ENCODE data around the gene CHAD. TPM values are rescaled to one million over a fixed set of nuclear protein-coding genes. Genes with fewer than 3 reads are reported as not detected.

CHAD gene
- total and polyA plus RNA-seq, 2 donors (not counting 1 experiment from before 2014, with no cell fraction given) = 3.5 to 4.4 TPM

GRCh38 chr17:50495918-50496317, 27.2 kb upstream of the CHAD start:
- peaks cover 3% of the 10 kb centered on the region for H3K27me3 Mint-ChIP-seq
- no peak overlapping the region for H3K4me2 ChIP-seq (replicated peaks; ENCODE audit: low read depth, low read length, poor library complexity, severe bottlenecking)
- H3K27ac ChIP-seq (ENCODE audit: low read length in 2 of 2) = no peak overlapping the region
- no peaks in the 10 kb centered on the region for H3K4me1 Mint-ChIP-seq
- no peaks in the 10 kb centered on the region for H3K36me3 ChIP-seq (replicated peaks in 1 of 2; ENCODE audit: control extremely low read depth in 1 of 2, control insufficient read depth in 1 of 2, extremely low read depth in 1 of 2, insufficient read depth in 2 of 2, low read length in 1 of 2)
- H3K4me1 ChIP-seq (ENCODE audit: control insufficient read depth in 2 of 2, insufficient read depth in 2 of 2, low read length in 2 of 2) = no peaks in the 10 kb centered on the region
- no peaks in the 10 kb centered on the region for H3K9me3 ChIP-seq (ENCODE audit: control extremely low read depth in 1 of 3, control insufficient read depth in 2 of 3, insufficient read depth in 1 of 3, low read length in 2 of 3)
- no peak overlapping the region for H3K27ac Mint-ChIP-seq
- ChIA-PET POLR2A (no interaction called here), CTCF (interaction anchor here (0.7 to 0.9 kb wide), 3 partner anchors 9 to 266 kb away, joined by 3 read pairs; no protein-coding TSS in a partner anchor)
- H2AFZ ChIP-seq (ENCODE audit: insufficient read depth, low read depth, low read length, poor library complexity, severe bottlenecking) = no peak overlapping the region
- TF ChIP-seq EZH2 (IDR thresholded peaks at IDR 0.05; ENCODE audit: borderline replicate concordance, insufficient read depth, low read depth, low read length, poor library complexity, severe bottlenecking) = no peak
- TF ChIP-seq, protein P1, sequence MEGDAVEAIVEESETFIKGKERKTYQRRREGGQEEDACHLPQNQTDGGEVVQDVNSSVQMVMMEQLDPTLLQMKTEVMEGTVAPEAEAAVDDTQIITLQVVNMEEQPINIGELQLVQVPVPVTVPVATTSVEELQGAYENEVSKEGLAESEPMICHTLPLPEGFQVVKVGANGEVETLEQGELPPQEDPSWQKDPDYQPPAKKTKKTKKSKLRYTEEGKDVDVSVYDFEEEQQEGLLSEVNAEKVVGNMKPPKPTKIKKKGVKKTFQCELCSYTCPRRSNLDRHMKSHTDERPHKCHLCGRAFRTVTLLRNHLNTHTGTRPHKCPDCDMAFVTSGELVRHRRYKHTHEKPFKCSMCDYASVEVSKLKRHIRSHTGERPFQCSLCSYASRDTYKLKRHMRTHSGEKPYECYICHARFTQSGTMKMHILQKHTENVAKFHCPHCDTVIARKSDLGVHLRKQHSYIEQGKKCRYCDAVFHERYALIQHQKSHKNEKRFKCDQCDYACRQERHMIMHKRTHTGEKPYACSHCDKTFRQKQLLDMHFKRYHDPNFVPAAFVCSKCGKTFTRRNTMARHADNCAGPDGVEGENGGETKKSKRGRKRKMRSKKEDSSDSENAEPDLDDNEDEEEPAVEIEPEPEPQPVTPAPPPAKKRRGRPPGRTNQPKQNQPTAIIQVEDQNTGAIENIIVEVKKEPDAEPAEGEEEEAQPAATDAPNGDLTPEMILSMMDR (IDR thresholded peaks at IDR 0.05) = no peak
- H3K9ac ChIP-seq (ENCODE audit: low read length) = no peak overlapping the region
- H3K27me3 ChIP-seq (replicated peaks in 1 of 4; ENCODE audit: control extremely low read depth in 1 of 4, control insufficient read depth in 3 of 4, insufficient read depth in 4 of 4, low read length in 3 of 4) = no peaks in the 10 kb centered on the region
- 95% methylated on average over 4 of the region's 8 CpGs for WGBS (ENCODE audit: insufficient coverage)
- no peak overlapping the region for H3K4me3 Mint-ChIP-seq
- H3K9me3 Mint-ChIP-seq (ENCODE audit: insufficient read depth) = no peaks in the 10 kb centered on the region
- DNase-seq = no peak
- H3K4me3 ChIP-seq (ENCODE audit: control extremely low read depth in 1 of 5, extremely low read depth in 1 of 5, insufficient read depth in 1 of 5, low read depth in 2 of 5, low read length in 4 of 5) = no peak overlapping the region
- intact Hi-C loops (cut with micrococcal nuclease) = no loop called here
- ATAC-seq (ENCODE audit: low read depth) = no peak
- no peaks in the 10 kb centered on the region for H3K79me2 ChIP-seq (ENCODE audit: control insufficient read depth, insufficient read depth, low read length)
- no peaks in the 10 kb centered on the region for H4K20me1 ChIP-seq (ENCODE audit: control insufficient read depth, insufficient read depth, low read length, poor library complexity, severe bottlenecking)

DNA sequence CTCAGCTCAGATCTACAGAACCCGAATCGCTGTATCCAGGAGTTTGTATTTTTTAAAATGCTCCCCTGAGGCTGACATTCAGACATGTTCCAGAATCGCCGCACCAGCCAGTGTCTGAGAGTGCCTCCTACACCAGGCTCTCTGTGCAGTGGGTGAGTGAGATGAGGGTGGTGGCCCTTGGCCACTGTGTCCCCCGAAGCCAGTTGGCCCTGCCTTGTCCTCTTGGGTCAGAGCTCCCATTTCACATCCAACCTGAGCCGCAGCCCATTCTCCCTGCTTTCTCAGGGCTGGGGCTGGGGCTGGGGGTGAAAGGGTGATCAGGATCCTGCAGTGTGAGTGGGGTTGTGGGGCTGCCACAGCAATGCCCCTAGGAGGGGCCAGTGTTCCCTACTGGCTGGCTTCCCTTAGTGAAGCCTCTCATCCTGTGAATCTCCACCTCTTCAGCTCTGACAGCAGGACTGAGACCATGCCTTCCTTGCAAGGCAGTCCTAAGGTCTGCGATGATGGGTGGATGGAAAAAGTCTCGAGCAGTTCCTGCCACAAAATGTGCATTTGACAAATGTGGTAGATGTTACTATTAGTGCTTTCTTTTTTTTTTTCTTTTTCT, 26.6 kb upstream of the CHAD start:
- H3K4me3 ChIP-seq (ENCODE audit: control extremely low read depth in 1 of 5, extremely low read depth in 1 of 5, insufficient read depth in 1 of 5, low read depth in 2 of 5, low read length in 4 of 5) = no peak overlapping the region
- no CpG with 5 or more reads among the region's 8 CpGs for WGBS (ENCODE audit: insufficient coverage)
- H4K20me1 ChIP-seq (ENCODE audit: control insufficient read depth, insufficient read depth, low read length, poor library complexity, severe bottlenecking) = no peaks in the 10 kb centered on the region
- H3K27me3 Mint-ChIP-seq = peaks cover 3% of the 10 kb centered on the region
- no peaks in the 10 kb centered on the region for H3K27me3 ChIP-seq (replicated peaks in 1 of 4; ENCODE audit: control extremely low read depth in 1 of 4, control insufficient read depth in 3 of 4, insufficient read depth in 4 of 4, low read length in 3 of 4)
- TF ChIP-seq, protein P1 (IDR thresholded peaks at IDR 0.05) = no peak
- TF ChIP-seq EZH2 (IDR thresholded peaks at IDR 0.05; ENCODE audit: borderline replicate concordance, insufficient read depth, low read depth, low read length, poor library complexity, severe bottlenecking) = no peak
- no peaks in the 10 kb centered on the region for H3K9me3 Mint-ChIP-seq (ENCODE audit: insufficient read depth)
- no peak overlapping the region for H3K27ac Mint-ChIP-seq
- no peak overlapping the region for H3K4me2 ChIP-seq (replicated peaks; ENCODE audit: low read depth, low read length, poor library complexity, severe bottlenecking)
- H3K4me3 Mint-ChIP-seq = no peak overlapping the region
- POLR2A ChIA-PET = no interaction called here
- no peaks in the 10 kb centered on the region for H3K36me3 ChIP-seq (replicated peaks in 1 of 2; ENCODE audit: control extremely low read depth in 1 of 2, control insufficient read depth in 1 of 2, extremely low read depth in 1 of 2, insufficient read depth in 2 of 2, low read length in 1 of 2)
- H3K9ac ChIP-seq (ENCODE audit: low read length) = no peak overlapping the region
- no peaks in the 10 kb centered on the region for H3K79me2 ChIP-seq (ENCODE audit: control insufficient read depth, insufficient read depth, low read length)
- ATAC-seq (ENCODE audit: low read depth) (no peak), DNase-seq (no peak)
- no peaks in the 10 kb centered on the region for H3K9me3 ChIP-seq (ENCODE audit: control extremely low read depth in 1 of 3, control insufficient read depth in 2 of 3, insufficient read depth in 1 of 3, low read length in 2 of 3)
- H3K4me1 Mint-ChIP-seq = no peaks in the 10 kb centered on the region
- no peaks in the 10 kb centered on the region for H3K4me1 ChIP-seq (ENCODE audit: control insufficient read depth in 2 of 2, insufficient read depth in 2 of 2, low read length in 2 of 2)
- no peak overlapping the region for H3K27ac ChIP-seq (ENCODE audit: low read length in 2 of 2)
- intact Hi-C loops (cut with micrococcal nuclease) = no loop called here
- CTCF ChIA-PET = interaction anchor here (0.7 to 0.9 kb wide), 3 partner anchors 9 to 266 kb away, joined by 3 read pairs; no protein-coding TSS in a partner anchor
- H2AFZ ChIP-seq (ENCODE audit: insufficient read depth, low read depth, low read length, poor library complexity, severe bottlenecking) = no peak overlapping the region
